Measurements from ENCODE around the gene TNRC18.

The TNRC18 gene

GRCh38 chr7:5324961-5325360, 98.7 kb downstream of the TNRC18 start:
- no peak for TF ChIP-seq MAX (IDR thresholded peaks at IDR 0.05)

GRCh38 chr7:5322621-5323410, 100.8 kb downstream of the TNRC18 start:
- TF ChIP-seq YY1 (IDR thresholded peaks at IDR 0.05; ENCODE audit: low read depth) = no peak
- no peak for TF ChIP-seq TEAD4 (IDR thresholded peaks at IDR 0.05)
- TF ChIP-seq USF1 (IDR thresholded peaks at IDR 0.05) = no peak

- no peak for TF ChIP-seq REST (IDR thresholded peaks at IDR 0.05; ENCODE audit: low read depth)
- TF ChIP-seq USF1 (IDR thresholded peaks at IDR 0.05) = no peak
- TF ChIP-seq TEAD4 (IDR thresholded peaks at IDR 0.05) = no peak
- TF ChIP-seq ZBTB7A (IDR thresholded peaks at IDR 0.05; ENCODE audit: low read depth) = no peak
Measured at GRCh38 chr7:5320802-5321396, 102.7 kb downstream of the TNRC18 start.

GRCh38 chr7:5320391-5320790, 103.2 kb downstream of the TNRC18 start:
- no peak for TF ChIP-seq CEBPB (IDR thresholded peaks at IDR 0.05)
- TF ChIP-seq TCF12 (IDR thresholded peaks at IDR 0.05; ENCODE audit: low read depth) = no peak
- no peak for TF ChIP-seq TEAD4 (IDR thresholded peaks at IDR 0.05)
- TF ChIP-seq MAX (IDR thresholded peaks at IDR 0.05) = no peak
- TF ChIP-seq YY1 (IDR thresholded peaks at IDR 0.05; ENCODE audit: low read depth) = no peak
- TF ChIP-seq EP300 (IDR thresholded peaks at IDR 0.05; ENCODE audit: borderline replicate concordance) = no peak
- TF ChIP-seq REST (IDR thresholded peaks at IDR 0.05; ENCODE audit: low read depth) = no peak
- TF ChIP-seq CREB1 (IDR thresholded peaks at IDR 0.05; ENCODE audit: low read depth) = no peak
- TF ChIP-seq USF1 (IDR thresholded peaks at IDR 0.05) = no peak
- TF ChIP-seq EGR1 (IDR thresholded peaks at IDR 0.05) = no peak
- no peak for TF ChIP-seq TAF1 (IDR thresholded peaks at IDR 0.05; ENCODE audit: low read depth)
- TF ChIP-seq FOXM1 (IDR thresholded peaks at IDR 0.05; ENCODE audit: borderline replicate concordance, low read depth) = no peak
- no peak for TF ChIP-seq ZBTB7A (IDR thresholded peaks at IDR 0.05; ENCODE audit: low read depth)

- TF ChIP-seq TCF12 (IDR thresholded peaks at IDR 0.05; ENCODE audit: low read depth) (no peak), EGR1 (IDR thresholded peaks at IDR 0.05) (no peak), TAF1 (IDR thresholded peaks at IDR 0.05; ENCODE audit: low read depth) (no peak), EP300 (IDR thresholded peaks at IDR 0.05; ENCODE audit: borderline replicate concordance) (no peak), CEBPB (IDR thresholded peaks at IDR 0.05) (no peak), USF1 (IDR thresholded peaks at IDR 0.05) (no peak), TEAD4 (IDR thresholded peaks at IDR 0.05) (no peak), MAX (IDR thresholded peaks at IDR 0.05) (no peak), REST (IDR thresholded peaks at IDR 0.05; ENCODE audit: low read depth) (no peak), ZBTB7A (IDR thresholded peaks at IDR 0.05; ENCODE audit: low read depth) (no peak), YY1 (IDR thresholded peaks at IDR 0.05; ENCODE audit: low read depth) (no peak), NFIC (IDR thresholded peaks at IDR 0.05) (no peak), RAD21 (IDR thresholded peaks at IDR 0.05; ENCODE audit: low read depth) (no peak), FOXM1 (IDR thresholded peaks at IDR 0.05; ENCODE audit: borderline replicate concordance, low read depth) (no peak), CREB1 (IDR thresholded peaks at IDR 0.05; ENCODE audit: low read depth) (no peak)
Measured at GRCh38 chr7:5315761-5316160, 107.9 kb downstream of the TNRC18 start.

All from Ishikawa (cell line).